CD14-positive monocyte (primary cell): ENCODE measurements around the gene BEGAIN. TPM values are rescaled to one million over a fixed set of nuclear protein-coding genes. Genes with fewer than 3 reads are reported as not detected.

ENCODE experiments used
- DNase-seq, 3 donors: peaks; one replicate each; pipeline ENCODE4 v3.0.0-alpha.2; 2011 to 2022
- H2AFZ ChIP-seq: 2 replicates; pipeline ENCODE4 v1.6.0; 2012; ENCODE audit warnings: mild to moderate bottlenecking, low read depth, low read length, inconsistent platforms; ENCODE audit not compliant: insufficient read depth, poor library complexity, severe bottlenecking
- H3K27ac ChIP-seq, 2 donors: 1 replicate in 1 of 2; 2 replicates in 1 of 2; pipeline ENCODE4 v1.5.1; 2012 to 2013; ENCODE audit warnings: low read length in 2 of 2, control low read depth in 1 of 2, inconsistent platforms in 1 of 2, low read depth in 1 of 2, mild to moderate bottlenecking in 1 of 2
- H3K27me3 ChIP-seq, 2 donors: one replicate each; pipeline versions ENCODE4 v1.6.0 to v1.6.1; 2011 to 2013; ENCODE audit warnings: low read length in 2 of 2; ENCODE audit not compliant: control insufficient read depth in 2 of 2, insufficient read depth in 2 of 2
- H3K36me3 ChIP-seq, 2 donors: replicated peaks in 1 of 2; 1 replicate in 1 of 2; 2 replicates in 1 of 2; pipeline versions ENCODE4 v1.5.1 to v1.6.1; 2012 to 2013; ENCODE audit warnings: low read length in 2 of 2, control low read depth in 1 of 2, inconsistent platforms in 1 of 2, mild to moderate bottlenecking in 1 of 2; ENCODE audit not compliant: insufficient read depth in 2 of 2, control insufficient read depth in 1 of 2
- H3K4me1 ChIP-seq, 2 donors: 1 replicate in 1 of 2; 2 replicates in 1 of 2; pipeline versions ENCODE4 v1.5.1 to v1.6.1; 2012 to 2013; ENCODE audit warnings: low read length in 2 of 2, control low read depth in 1 of 2, inconsistent platforms in 1 of 2, mild to moderate bottlenecking in 1 of 2, moderate library complexity in 1 of 2; ENCODE audit not compliant: insufficient read depth in 2 of 2, control insufficient read depth in 1 of 2
- H3K4me2 ChIP-seq: replicated peaks from 2 replicates; pipeline ENCODE3; 2012; ENCODE audit warnings: low read length, moderate library complexity, mild to moderate bottlenecking; ENCODE audit not compliant: poor library complexity, severe bottlenecking; ENCODE audit errors: extremely low read depth
- H3K4me3 ChIP-seq, 3 experiments: fragments of 200-600 bp in 1 of 3; sonication (generic) in 1 of 3; replicated peaks in 1 of 3; 1 replicate in 2 of 3; 2 replicates in 1 of 3; pipeline ENCODE4 v1.5.1; 2011 to 2013; ENCODE audit warnings: low read length in 3 of 3, mild to moderate bottlenecking in 3 of 3, control low read depth in 2 of 3, low read depth in 2 of 3, inconsistent platforms in 1 of 3, moderate library complexity in 1 of 3
- H3K79me2 ChIP-seq: 2 replicates; pipeline ENCODE4 v1.6.0; 2012; ENCODE audit warnings: mild to moderate bottlenecking, control low read depth, inconsistent platforms, low read length, moderate library complexity; ENCODE audit not compliant: insufficient read depth
- H3K9ac ChIP-seq: 2 replicates; pipeline ENCODE4 v1.6.0; 2017; ENCODE audit warnings: low read length, mild to moderate bottlenecking; ENCODE audit not compliant: insufficient read depth, poor library complexity, severe bottlenecking
- H3K9me3 ChIP-seq, 2 donors: replicated peaks in 1 of 2; 1 replicate in 1 of 2; 2 replicates in 1 of 2; pipeline versions ENCODE4 v1.5.1 to v1.6.1; 2012 to 2013; ENCODE audit warnings: low read length in 2 of 2, control low read depth in 1 of 2; ENCODE audit not compliant: control insufficient read depth in 1 of 2, insufficient read depth in 1 of 2
- H4K20me1 ChIP-seq: 2 replicates; pipeline ENCODE4 v1.6.0; 2012; ENCODE audit warnings: mild to moderate bottlenecking, low read length, control low read depth, moderate library complexity; ENCODE audit not compliant: insufficient read depth
- H3K27ac Mint-ChIP-seq, 7 donors: one replicate each; pipeline ENCODE4 v1.8.0; 2020; ENCODE audit warnings: mild to moderate bottlenecking in 7 of 7, mixed read lengths in 7 of 7, moderate library complexity in 6 of 7, inconsistent platforms in 2 of 7
- H3K27me3 Mint-ChIP-seq, 3 donors: one replicate each; pipeline ENCODE4 v1.8.0; 2021 to 2022; ENCODE audit warnings: low read depth in 3 of 3, mild to moderate bottlenecking in 3 of 3, mixed read lengths in 3 of 3, moderate library complexity in 3 of 3, inconsistent platforms in 1 of 3
- H3K36me3 Mint-ChIP-seq, 2 donors: one replicate each; pipeline ENCODE4 v1.8.0; 2020; ENCODE audit warnings: mixed read lengths in 2 of 2, inconsistent platforms in 1 of 2, mild to moderate bottlenecking in 1 of 2
- H3K4me1 Mint-ChIP-seq: one replicate; pipeline ENCODE4 v1.8.0; 2020; ENCODE audit warnings: mild to moderate bottlenecking, mixed read lengths
- H3K4me3 Mint-ChIP-seq, 2 donors: one replicate each; pipeline ENCODE4 v1.8.0; 2020; ENCODE audit warnings: mild to moderate bottlenecking in 2 of 2, mixed read lengths in 2 of 2, moderate library complexity in 1 of 2
- H3K9me3 Mint-ChIP-seq, 7 donors: one replicate each; pipeline ENCODE4 v1.8.0; 2020 to 2022; ENCODE audit warnings: mixed read lengths in 7 of 7, mild to moderate bottlenecking in 6 of 7, moderate library complexity in 6 of 7, inconsistent platforms in 2 of 7
- CTCF ChIP-seq: fragments of 200-600 bp; IDR thresholded peaks from one replicate; pipeline ENCODE4 v1.8.0; 2022; ENCODE audit warnings: antibody characterized with exemption, mild to moderate bottlenecking
- WGBS: methylation state at CpG from one replicate; pipeline ENCODE4 v1.1.5; 2013; ENCODE audit warnings: missing lambda C conversion rate; ENCODE audit not compliant: insufficient coverage; 5-methylcytosine and 5-hydroxymethylcytosine counted together
- intact Hi-C, 2 donors: fragments of 100-400 bp; cut with micrococcal nuclease; formaldehyde crosslinking; loops; one replicate each; pipeline versions ENCODE4 v1.15.0 to v1.15.1; 2023
- polyA plus RNA-seq, 3 donors: library from polyadenylated mRNA; depleted of rRNA in 1 of 3; unstranded in 2 of 3; stranded (reverse) in 1 of 3; fragments of 300-500 nt in 2 of 3; fragments of >200 nt in 1 of 3; fragmentation: Illumina TruSeq in 2 of 3; gene quantifications; 1 replicate in 2 of 3; 2 replicates in 1 of 3; pipeline ENCODE4 v1.2.3, GENCODE V29; 2012 to 2021

BEGAIN gene
- polyA plus RNA-seq, 3 donors: 0.25 to 0.45 TPM; not detected in 1

GRCh38 chr14:100634026-100634425 is 46.8 kb upstream of the BEGAIN start:
- Histone ChIP-seq H3K4me2 (no peak overlapping the region), H3K79me2 (no peaks in the 10 kb centered on the region), H3K36me3 (no peaks in the 10 kb centered on the region), H3K4me1 (no peaks in the 10 kb centered on the region), H4K20me1 (no peaks in the 10 kb centered on the region), H3K27me3 (no peaks in the 10 kb centered on the region), H3K4me3 (no peak overlapping the region), H3K9me3 (no peaks in the 10 kb centered on the region), H3K9ac (no peak overlapping the region), H3K27ac (no peak overlapping the region), H2AFZ (no peak overlapping the region)
- intact Hi-C loops: no loop called here
- no peaks in the 10 kb centered on the region for H3K4me1 Mint-ChIP-seq
- 96% methylated on average over 11 of the region's 11 CpGs for WGBS
- TF ChIP-seq CTCF: no peak
- H3K27me3 Mint-ChIP-seq: peaks cover 3 to 12% (median 10%) of the 10 kb centered on the region in 3 donors
- H3K27ac Mint-ChIP-seq: no peak overlapping the region
- H3K36me3 Mint-ChIP-seq: no peaks in the 10 kb centered on the region
- H3K4me3 Mint-ChIP-seq: no peak overlapping the region
- H3K9me3 Mint-ChIP-seq: peaks cover 0 to 2% (median 0%) of the 10 kb centered on the region in 7 donors
- no peak for DNase-seq

- no peak overlapping the region for H3K4me3 ChIP-seq
- Mint-ChIP-seq H3K9me3 (peaks cover 0 to 2% (median 0%) of the 10 kb centered on the region in 7 donors), H3K4me1 (no peaks in the 10 kb centered on the region), H3K36me3 (no peaks in the 10 kb centered on the region), H3K4me3 (no peak overlapping the region), H3K27ac (no peak overlapping the region), H3K27me3 (peaks cover 5 to 9% (median 8%) of the 10 kb centered on the region in 3 donors)
- H3K79me2 ChIP-seq: no peaks in the 10 kb centered on the region
- no peak overlapping the region for H2AFZ ChIP-seq
- H4K20me1 ChIP-seq: no peaks in the 10 kb centered on the region
- intact Hi-C loops: no loop called here
- no peak overlapping the region for H3K27ac ChIP-seq
- no peaks in the 10 kb centered on the region for H3K9me3 ChIP-seq
- WGBS: 93% methylated on average over 2 of the region's 10 CpGs
- no peaks in the 10 kb centered on the region for H3K27me3 ChIP-seq
- H3K36me3 ChIP-seq: no peaks in the 10 kb centered on the region
- no peaks in the 10 kb centered on the region for H3K4me1 ChIP-seq
- H3K9ac ChIP-seq: no peak overlapping the region
- no peak overlapping the region for H3K4me2 ChIP-seq
- no peak for DNase-seq
- no peak for TF ChIP-seq CTCF
Observed at GRCh38 chr14:100633406-100633805, 46.2 kb upstream of the BEGAIN start.
